GM12892 (cell line): ENCODE results near the gene BLOC1S2.

ENCODE experiments used
- POLR2A ChIP-seq: IDR thresholded peaks from 2 replicates; pipeline ENCODE4 v1.6.1; 2011; ENCODE audit warnings: low read depth, low read length, control low read depth
- POLR2AphosphoS5 ChIP-seq: IDR thresholded peaks from 2 replicates; pipeline ENCODE4 v1.6.1; 2011; ENCODE audit warnings: low read depth, low read length, control low read depth

DNA sequence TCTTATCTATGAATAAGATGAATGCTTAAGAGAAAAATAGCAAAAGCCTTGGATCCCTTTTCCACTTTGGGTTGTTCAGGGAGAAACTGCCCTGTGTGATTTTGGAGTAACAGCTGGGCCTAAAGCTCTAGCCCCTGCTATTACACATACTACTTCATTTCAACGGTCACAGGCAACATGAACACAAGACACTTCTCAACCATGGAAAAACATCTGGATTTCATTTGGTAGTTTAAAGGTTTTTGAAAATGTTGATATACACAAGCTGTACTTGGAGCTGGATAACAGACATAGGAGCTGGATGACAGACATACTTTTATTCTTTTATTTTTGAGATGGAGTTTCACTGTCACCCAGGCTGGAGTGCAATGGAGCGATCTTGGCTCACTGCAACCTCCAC lies 54.4 kb downstream of the BLOC1S2 start:
- no peak for TF ChIP-seq POLR2A
- TF ChIP-seq POLR2AphosphoS5 = no peak
